ENCODE results near the gene GORASP1.

GORASP1 gene

GRCh38 chr3:39056151-39056550 is 51.3 kb downstream of the GORASP1 start:
- DNase-seq = no peak
- no peaks in the 10 kb centered on the region for H3K36me3 ChIP-seq
- H3K27me3 ChIP-seq (ENCODE audit: insufficient read depth, low read depth, severe bottlenecking) = no peaks in the 10 kb centered on the region
- H3K4me3 ChIP-seq (ENCODE audit: low read depth, low read length) = no peak overlapping the region
- no peak for TF ChIP-seq CTCF (IDR thresholded peaks at IDR 0.05; ENCODE audit: low read depth, low read length)
- H3K27ac ChIP-seq = no peak overlapping the region
- H3K9me3 ChIP-seq (ENCODE audit: severe bottlenecking) = no peaks in the 10 kb centered on the region

GRCh38 chr3:39053696-39054095 is 53.7 kb downstream of the GORASP1 start:
- no peak for DNase-seq
- no peak for TF ChIP-seq CTCF (IDR thresholded peaks at IDR 0.05; ENCODE audit: low read depth, low read length)
- no peaks in the 10 kb centered on the region for H3K27me3 ChIP-seq (ENCODE audit: insufficient read depth, low read depth, severe bottlenecking)
- no peak overlapping the region for H3K4me3 ChIP-seq (ENCODE audit: low read depth, low read length)
- H3K36me3 ChIP-seq = no peaks in the 10 kb centered on the region
- H3K27ac ChIP-seq = no peak overlapping the region
- no peaks in the 10 kb centered on the region for H3K9me3 ChIP-seq (ENCODE audit: severe bottlenecking)

- peak overlapping the region; percentile 88 for H3K27ac ChIP-seq
- DNase-seq = no peak
- H3K36me3 ChIP-seq = no peaks in the 10 kb centered on the region
- TF ChIP-seq CTCF (IDR thresholded peaks at IDR 0.05; ENCODE audit: low read depth, low read length) = no peak
- no peaks in the 10 kb centered on the region for H3K27me3 ChIP-seq (ENCODE audit: insufficient read depth, low read depth, severe bottlenecking)
- no peaks in the 10 kb centered on the region for H3K9me3 ChIP-seq (ENCODE audit: severe bottlenecking)
- peak overlapping the region; percentile 89 for H3K4me3 ChIP-seq (ENCODE audit: low read depth, low read length)
Observed at GRCh38 chr3:39052583-39052982, 54.8 kb downstream of the GORASP1 start.

DNA sequence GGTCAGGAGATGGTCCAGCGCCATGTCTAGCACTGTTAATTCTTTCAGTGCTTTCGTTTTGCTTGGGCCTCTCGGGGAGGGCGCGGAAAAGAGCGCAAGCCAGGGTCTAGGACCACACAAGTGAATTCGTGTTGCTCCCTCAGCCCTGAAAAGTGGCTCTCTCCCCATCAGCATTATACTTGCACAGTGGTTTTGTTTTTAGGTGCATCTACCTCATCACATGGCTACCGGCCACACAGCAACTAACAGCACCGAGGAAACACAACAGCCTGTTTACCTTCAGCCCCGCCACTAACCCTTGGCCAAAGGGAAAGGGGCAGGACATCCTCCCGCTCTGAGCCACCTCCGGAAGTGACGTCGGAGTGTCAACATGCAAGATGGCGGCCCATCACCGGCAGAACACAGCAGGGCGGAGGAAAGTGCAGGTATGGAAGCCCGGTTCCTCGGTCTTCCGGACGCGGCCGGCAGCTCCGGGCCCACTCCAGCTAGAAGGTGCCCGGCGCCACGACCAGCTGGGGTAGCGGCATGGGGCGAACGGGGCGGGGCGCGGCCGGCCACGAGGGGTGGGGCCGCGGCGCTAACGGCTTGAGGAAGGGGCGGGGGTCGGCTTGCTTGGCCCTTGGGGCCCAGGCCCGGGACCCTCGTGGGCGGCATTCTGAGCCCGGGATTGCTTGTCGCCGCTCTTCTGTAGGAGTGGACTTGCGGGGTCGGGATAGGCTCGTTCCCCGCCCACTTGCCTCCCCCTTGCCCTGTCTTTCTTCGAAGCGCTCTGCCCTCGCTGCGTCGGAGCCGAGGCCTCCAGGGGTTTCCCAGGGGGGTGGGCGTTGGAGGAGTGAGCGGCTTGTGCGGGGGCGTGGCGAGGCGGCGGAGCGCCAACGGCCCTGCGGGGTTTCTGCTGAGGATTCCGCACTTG is 55.5 kb downstream of the GORASP1 start, which contains the start of the genes SCN11A and WDR48:
Gene SCN11A (minus strand): TSS at position 296 of the 913 bp plus-strand sequence. CDS start 101,582 bp downstream, outside the sequence.
Gene WDR48 (plus strand): TSS at position 368 of the 913 bp plus-strand sequence. CDS start 10 bp downstream, at position 378.
- no peaks in the 10 kb centered on the region for H3K27me3 ChIP-seq (ENCODE audit: insufficient read depth, low read depth, severe bottlenecking)
- peak within 1 kb of the TSS; percentile 88 for H3K27ac ChIP-seq
- H3K36me3 ChIP-seq = no peaks in the 10 kb centered on the region
- H3K9me3 ChIP-seq (ENCODE audit: severe bottlenecking) = no peaks in the 10 kb centered on the region
- DNase-seq = peak; percentile 94
- H3K4me3 ChIP-seq (ENCODE audit: low read depth, low read length) = peak within 1 kb of the TSS; percentile 89
- no peak for TF ChIP-seq CTCF (IDR thresholded peaks at IDR 0.05; ENCODE audit: low read depth, low read length)

- no peak for DNase-seq
- TF ChIP-seq CTCF (IDR thresholded peaks at IDR 0.05; ENCODE audit: low read depth, low read length) = no peak
Observed at GRCh38 chr3:39050029-39050428, 57.4 kb downstream of the GORASP1 start.

More at GRCh38 chr3:39050029-39050428, 57.4 kb downstream of the GORASP1 start:
- H3K9me3 ChIP-seq (ENCODE audit: severe bottlenecking) = no peaks in the 10 kb centered on the region
- no peak overlapping the region for H3K4me3 ChIP-seq (ENCODE audit: low read depth, low read length)
- no peaks in the 10 kb centered on the region for H3K27me3 ChIP-seq (ENCODE audit: insufficient read depth, low read depth, severe bottlenecking)
- H3K27ac ChIP-seq = no peak overlapping the region
- H3K36me3 ChIP-seq = no peaks in the 10 kb centered on the region
